ENCODE measurements around the gene ELP5. TPM values are rescaled to one million over a fixed set of nuclear protein-coding genes. Genes with fewer than 3 reads are reported as not detected.
A peak's percentile ranks its signal among the peaks of the same experiment; 100 is the strongest.

Gene ELP5
- total RNA-seq, 1 donor from 2014 or later: 64.8 TPM

- Mint-ChIP-seq H3K27ac (peak overlapping the region; percentile 91), H3K4me3 (ENCODE audit: low read depth) (peak overlapping the region; percentile 99), H3K27me3 (ENCODE audit: low read depth) (no peaks in the 10 kb centered on the region), H3K4me1 (ENCODE audit: low read depth) (peaks cover 36% of the 10 kb centered on the region), H3K9me3 (no peaks in the 10 kb centered on the region), H3K36me3 (ENCODE audit: low read depth) (peaks cover 53% of the 10 kb centered on the region)
- intact Hi-C loops (cut with micrococcal nuclease): loop anchor here (1.0 kb wide), 2 partner anchors 13 to 73 kb away; partner anchors contain the start of genes DVL2 and YBX2
- no peak for DNase-seq (ENCODE audit: low spot score)
Observed at GRCh38 chr17:7221278-7222092, 30.5 kb upstream of the ELP5 start.

- H3K27me3 Mint-ChIP-seq (ENCODE audit: low read depth): no peaks in the 10 kb centered on the region
Observed at GRCh38 chr17:7222093-7222971, 29.7 kb upstream of the ELP5 start.

DNA sequence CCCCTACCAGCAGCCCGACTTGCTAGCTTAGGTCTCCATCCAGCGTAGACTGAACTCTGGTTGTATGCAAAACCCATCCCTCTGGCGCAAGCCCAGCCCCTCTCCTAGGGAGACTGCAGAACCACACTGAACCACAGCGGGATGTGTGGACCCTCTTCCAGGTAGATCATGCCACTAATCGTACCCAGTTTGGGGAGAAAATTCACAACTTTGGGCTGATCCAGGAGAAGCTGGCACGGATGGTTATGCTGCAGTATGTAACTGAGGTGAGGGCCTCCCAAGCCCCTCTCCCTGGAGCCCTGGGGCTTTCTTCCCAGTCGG is 29.1 kb upstream of the ELP5 start:
- H3K27ac Mint-ChIP-seq: no peak overlapping the region
- H3K27me3 Mint-ChIP-seq (ENCODE audit: low read depth): no peaks in the 10 kb centered on the region
- H3K4me1 Mint-ChIP-seq (ENCODE audit: low read depth): peaks cover 30% of the 10 kb centered on the region
- H3K4me3 Mint-ChIP-seq (ENCODE audit: low read depth): no peak overlapping the region
- intact Hi-C loops (cut with micrococcal nuclease): no loop called here
- no peaks in the 10 kb centered on the region for H3K9me3 Mint-ChIP-seq
- H3K36me3 Mint-ChIP-seq (ENCODE audit: low read depth): peaks cover 65% of the 10 kb centered on the region
- no peak for DNase-seq (ENCODE audit: low spot score)

More at GRCh38 chr17:7222093-7222971, 29.7 kb upstream of the ELP5 start:
- no peak overlapping the region for H3K4me3 Mint-ChIP-seq (ENCODE audit: low read depth)
- no peak overlapping the region for H3K27ac Mint-ChIP-seq
- no peak for DNase-seq (ENCODE audit: low spot score)
- H3K9me3 Mint-ChIP-seq: no peaks in the 10 kb centered on the region
- H3K36me3 Mint-ChIP-seq (ENCODE audit: low read depth): peaks cover 61% of the 10 kb centered on the region
- H3K4me1 Mint-ChIP-seq (ENCODE audit: low read depth): peaks cover 33% of the 10 kb centered on the region
- intact Hi-C loops (cut with micrococcal nuclease): no loop called here

DNA sequence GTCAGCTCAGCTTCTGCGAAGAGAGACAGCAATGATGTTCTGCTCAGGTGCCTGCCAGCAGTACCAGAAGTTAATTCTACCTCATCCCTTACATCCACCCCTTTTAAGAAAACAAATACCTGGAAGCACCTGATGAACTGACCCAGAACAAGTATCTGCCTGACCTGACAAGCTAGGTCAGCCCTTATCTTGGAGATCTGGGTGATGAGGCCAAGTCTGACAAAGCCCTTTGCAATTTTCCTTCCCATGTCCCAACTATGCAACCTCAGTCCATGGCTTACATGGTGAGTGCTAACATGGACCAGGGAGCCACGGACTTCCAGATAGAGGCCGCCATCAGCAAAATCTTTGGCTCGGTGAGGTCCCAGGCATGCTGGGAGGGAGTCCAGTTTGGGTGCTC is 28.6 kb upstream of the ELP5 start:
- no peaks in the 10 kb centered on the region for H3K9me3 Mint-ChIP-seq
- H3K4me3 Mint-ChIP-seq (ENCODE audit: low read depth): no peak overlapping the region
- intact Hi-C loops (cut with micrococcal nuclease): no loop called here
- peaks cover 30% of the 10 kb centered on the region for H3K4me1 Mint-ChIP-seq (ENCODE audit: low read depth)
- no peak for DNase-seq (ENCODE audit: low spot score)
- H3K36me3 Mint-ChIP-seq (ENCODE audit: low read depth): peaks cover 70% of the 10 kb centered on the region
- no peak overlapping the region for H3K27ac Mint-ChIP-seq
- no peaks in the 10 kb centered on the region for H3K27me3 Mint-ChIP-seq (ENCODE audit: low read depth)

- intact Hi-C loops (cut with micrococcal nuclease): no loop called here
- Mint-ChIP-seq H3K27ac (no peak overlapping the region), H3K4me1 (ENCODE audit: low read depth) (peaks cover 25% of the 10 kb centered on the region), H3K9me3 (no peaks in the 10 kb centered on the region), H3K4me3 (ENCODE audit: low read depth) (no peak overlapping the region), H3K27me3 (ENCODE audit: low read depth) (no peaks in the 10 kb centered on the region), H3K36me3 (ENCODE audit: low read depth) (peaks cover 75% of the 10 kb centered on the region)
- DNase-seq (ENCODE audit: low spot score): no peak
Observed at GRCh38 chr17:7224110-7224509, 27.9 kb upstream of the ELP5 start.

- Mint-ChIP-seq H3K9me3 (no peaks in the 10 kb centered on the region), H3K36me3 (ENCODE audit: low read depth) (peaks cover 80% of the 10 kb centered on the region), H3K27me3 (ENCODE audit: low read depth) (no peaks in the 10 kb centered on the region), H3K4me1 (ENCODE audit: low read depth) (peaks cover 20% of the 10 kb centered on the region), H3K4me3 (ENCODE audit: low read depth) (no peak overlapping the region), H3K27ac (no peak overlapping the region)
- no peak for DNase-seq (ENCODE audit: low spot score)
- intact Hi-C loops (cut with micrococcal nuclease): no loop called here
Observed at GRCh38 chr17:7224661-7225111, 27.3 kb upstream of the ELP5 start.

DNA sequence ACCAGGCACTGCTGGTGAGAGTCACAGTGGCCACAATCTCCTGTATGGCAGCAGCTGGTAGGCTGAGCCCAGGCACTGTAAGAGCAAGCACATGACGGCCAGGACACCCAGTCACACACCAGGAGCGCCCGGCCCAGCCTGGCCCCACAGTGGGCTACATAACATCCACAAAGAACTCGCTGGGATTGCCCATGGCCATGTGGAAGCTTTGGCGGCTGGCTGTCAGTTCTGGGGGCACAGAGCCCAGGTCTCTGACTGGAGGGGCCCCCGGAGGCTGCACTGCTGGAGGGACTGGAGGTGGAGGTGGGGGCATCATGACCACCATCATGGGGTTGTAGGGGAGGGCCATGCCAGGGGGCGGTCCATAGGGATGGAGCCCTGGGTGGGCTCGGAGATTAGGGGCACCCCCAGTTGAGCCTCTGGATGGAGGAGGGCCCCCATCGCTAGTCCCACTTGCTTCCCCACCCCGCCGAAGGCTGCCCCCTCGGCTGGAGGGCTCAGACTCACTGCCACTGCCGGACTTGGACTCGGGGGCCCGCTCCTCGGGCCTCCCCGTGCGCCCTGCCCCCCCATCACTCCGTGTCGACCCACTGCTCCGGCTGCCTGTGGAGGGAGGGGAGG is 26.2 kb upstream of the ELP5 start:
- Mint-ChIP-seq H3K36me3 (ENCODE audit: low read depth) (peaks cover 81% of the 10 kb centered on the region), H3K4me1 (ENCODE audit: low read depth) (peaks cover 13% of the 10 kb centered on the region), H3K4me3 (ENCODE audit: low read depth) (no peak overlapping the region), H3K9me3 (no peaks in the 10 kb centered on the region), H3K27ac (no peak overlapping the region), H3K27me3 (ENCODE audit: low read depth) (no peaks in the 10 kb centered on the region)
- DNase-seq (ENCODE audit: low spot score): no peak
- intact Hi-C loops (cut with micrococcal nuclease): no loop called here

DNA sequence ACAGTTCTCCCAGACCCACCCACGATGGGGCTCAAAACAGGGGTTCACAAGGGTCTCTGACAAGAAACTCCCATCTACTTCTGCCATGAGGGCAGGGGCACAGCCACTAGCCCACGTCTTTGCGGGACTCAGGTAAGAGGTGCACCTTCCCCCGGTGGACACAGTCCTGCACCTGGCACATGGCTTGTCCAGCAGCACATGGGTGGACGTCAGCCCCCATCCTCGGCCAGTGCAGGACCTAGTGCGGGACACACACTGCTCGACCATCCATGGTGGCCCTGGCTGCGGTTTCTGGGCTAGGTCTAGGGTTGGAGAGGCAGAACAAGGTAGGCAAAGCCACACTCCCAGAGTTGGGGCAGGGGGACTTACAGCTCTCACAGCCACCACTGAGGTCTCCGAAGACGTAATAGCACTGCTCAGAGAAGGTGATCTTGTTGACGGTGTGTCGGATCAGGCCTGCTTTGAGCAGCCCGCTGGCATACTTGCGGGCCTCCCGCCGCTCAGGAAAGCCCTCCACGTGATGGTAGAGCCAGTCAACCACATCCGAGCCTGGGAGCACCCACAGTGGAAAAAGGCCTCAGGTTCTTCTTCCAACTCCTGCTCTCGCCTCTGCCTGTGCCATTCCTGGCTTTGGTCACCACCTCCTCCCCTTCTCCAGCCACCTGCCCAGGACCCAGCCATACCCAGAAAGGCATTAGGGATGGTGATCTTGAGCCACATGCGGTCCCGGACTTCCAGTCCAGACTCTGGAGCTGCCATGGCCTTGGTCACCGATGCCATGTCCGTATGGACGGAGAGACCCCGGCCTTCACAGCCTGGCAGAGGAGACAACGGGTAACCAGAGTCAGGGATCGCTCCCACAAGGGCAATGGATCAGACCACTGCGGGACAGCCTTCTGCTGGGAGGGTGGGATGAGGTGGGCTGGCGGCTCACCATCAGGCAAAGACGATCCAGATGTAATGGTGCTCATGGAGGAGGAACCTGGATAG is 25.0 kb upstream of the ELP5 start:
- Mint-ChIP-seq H3K27ac (no peak overlapping the region), H3K9me3 (no peaks in the 10 kb centered on the region)

DNA sequence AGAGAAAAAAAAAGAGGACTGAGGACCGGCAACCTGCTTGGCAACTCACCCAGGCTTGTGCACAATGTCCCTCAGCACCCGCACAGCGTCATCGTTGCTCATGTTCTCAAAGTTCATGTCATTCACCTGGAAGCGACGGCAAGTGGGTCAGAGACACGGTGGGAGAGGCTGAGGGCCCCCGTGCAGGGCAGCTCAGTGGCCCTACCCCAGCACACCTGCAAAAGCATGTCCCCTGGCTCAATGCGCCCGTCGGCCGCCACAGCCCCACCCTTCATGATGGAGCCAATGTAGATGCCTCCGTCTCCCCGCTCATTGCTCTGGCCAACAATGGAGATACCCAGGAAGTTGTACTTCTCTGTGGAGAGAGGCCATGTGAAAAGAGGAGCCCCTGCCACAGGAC is 23.1 kb upstream of the ELP5 start:
- peaks cover 60% of the 10 kb centered on the region for H3K36me3 Mint-ChIP-seq (ENCODE audit: low read depth)
- no peak overlapping the region for H3K4me3 Mint-ChIP-seq (ENCODE audit: low read depth)
- H3K9me3 Mint-ChIP-seq: no peaks in the 10 kb centered on the region
- intact Hi-C loops (cut with micrococcal nuclease): no loop called here
- H3K4me1 Mint-ChIP-seq (ENCODE audit: low read depth): peaks cover 20% of the 10 kb centered on the region
- H3K27ac Mint-ChIP-seq: no peak overlapping the region
- no peaks in the 10 kb centered on the region for H3K27me3 Mint-ChIP-seq (ENCODE audit: low read depth)
- no peak for DNase-seq (ENCODE audit: low spot score)

More for the DNA sequence above, 25.0 kb upstream of the ELP5 start:
- H3K4me1 Mint-ChIP-seq (ENCODE audit: low read depth): peaks cover 6% of the 10 kb centered on the region
- DNase-seq (ENCODE audit: low spot score): no peak
- no peaks in the 10 kb centered on the region for H3K27me3 Mint-ChIP-seq (ENCODE audit: low read depth)
- H3K36me3 Mint-ChIP-seq (ENCODE audit: low read depth): peaks cover 74% of the 10 kb centered on the region
- no peak overlapping the region for H3K4me3 Mint-ChIP-seq (ENCODE audit: low read depth)
- intact Hi-C loops (cut with micrococcal nuclease): no loop called here

DNA sequence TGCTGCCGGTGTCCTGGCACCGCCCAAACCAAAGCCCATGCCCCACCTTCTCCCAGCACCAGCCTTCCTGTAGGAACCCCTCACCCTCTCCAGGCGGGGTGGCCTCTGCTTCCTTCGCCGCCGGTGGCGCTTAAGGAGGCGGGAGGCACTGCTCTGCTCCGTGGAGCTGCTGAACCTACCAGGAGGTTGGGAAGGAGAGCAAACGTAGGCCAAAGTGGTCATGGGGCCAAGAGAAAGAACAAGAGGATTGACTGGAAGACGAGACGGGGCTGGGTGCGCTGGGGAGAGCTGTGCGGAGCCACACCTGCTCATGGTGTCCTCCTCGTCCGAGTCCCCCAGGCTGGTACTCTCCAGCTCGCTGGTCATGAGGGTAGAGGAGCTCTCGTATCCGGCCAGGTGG is 22.5 kb upstream of the ELP5 start:
- peaks cover 57% of the 10 kb centered on the region for H3K36me3 Mint-ChIP-seq (ENCODE audit: low read depth)
- peaks cover 20% of the 10 kb centered on the region for H3K4me1 Mint-ChIP-seq (ENCODE audit: low read depth)
- no peaks in the 10 kb centered on the region for H3K9me3 Mint-ChIP-seq
- H3K4me3 Mint-ChIP-seq (ENCODE audit: low read depth): no peak overlapping the region
- no peak overlapping the region for H3K27ac Mint-ChIP-seq
- no peak for DNase-seq (ENCODE audit: low spot score)
- no peaks in the 10 kb centered on the region for H3K27me3 Mint-ChIP-seq (ENCODE audit: low read depth)
- intact Hi-C loops (cut with micrococcal nuclease): no loop called here

GRCh38 chr17:7232114-7232513 is 19.9 kb upstream of the ELP5 start:
- Mint-ChIP-seq H3K27ac (peak overlapping the region; percentile 17), H3K4me1 (ENCODE audit: low read depth) (peaks cover 40% of the 10 kb centered on the region), H3K4me3 (ENCODE audit: low read depth) (peak overlapping the region; percentile 27), H3K9me3 (no peaks in the 10 kb centered on the region), H3K27me3 (ENCODE audit: low read depth) (no peaks in the 10 kb centered on the region), H3K36me3 (ENCODE audit: low read depth) (peaks cover 63% of the 10 kb centered on the region)
- intact Hi-C loops (cut with micrococcal nuclease): no loop called here
- no peak for DNase-seq (ENCODE audit: low spot score)

DNA sequence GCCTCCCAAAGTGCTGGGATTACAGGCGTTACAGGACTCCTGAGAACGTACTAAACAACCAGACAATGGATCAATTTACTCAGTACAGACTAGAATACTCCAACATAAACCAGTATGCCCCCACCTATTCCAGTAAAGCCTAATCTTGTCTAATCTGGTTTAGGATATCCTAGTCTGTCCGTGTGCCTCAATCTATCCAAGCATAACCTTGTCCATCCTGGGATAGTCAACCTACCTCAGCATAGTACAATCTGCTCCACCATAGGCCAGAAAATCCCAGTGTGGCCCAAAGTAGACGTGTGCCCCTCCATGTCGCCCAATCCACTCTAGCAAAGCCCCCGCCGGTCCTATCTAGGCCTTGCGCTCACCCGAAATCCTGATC is 18.3 kb upstream of the ELP5 start:
- Mint-ChIP-seq H3K36me3 (ENCODE audit: low read depth) (peaks cover 58% of the 10 kb centered on the region), H3K27me3 (ENCODE audit: low read depth) (no peaks in the 10 kb centered on the region), H3K4me3 (ENCODE audit: low read depth) (peak overlapping the region; percentile 98), H3K4me1 (ENCODE audit: low read depth) (peaks cover 38% of the 10 kb centered on the region), H3K9me3 (no peaks in the 10 kb centered on the region), H3K27ac (peak overlapping the region; percentile 87)
- intact Hi-C loops (cut with micrococcal nuclease): loop anchor here (1.0 kb wide), 1 partner anchor 12 kb away; no protein-coding TSS in a partner anchor
- no peak for DNase-seq (ENCODE audit: low spot score)
